ENCODE measurements around the gene MORF4L1.

GRCh38 chr15:78855746-78856145, 16.9 kb upstream of the MORF4L1 start:
- TF ChIP-seq, protein P1, sequence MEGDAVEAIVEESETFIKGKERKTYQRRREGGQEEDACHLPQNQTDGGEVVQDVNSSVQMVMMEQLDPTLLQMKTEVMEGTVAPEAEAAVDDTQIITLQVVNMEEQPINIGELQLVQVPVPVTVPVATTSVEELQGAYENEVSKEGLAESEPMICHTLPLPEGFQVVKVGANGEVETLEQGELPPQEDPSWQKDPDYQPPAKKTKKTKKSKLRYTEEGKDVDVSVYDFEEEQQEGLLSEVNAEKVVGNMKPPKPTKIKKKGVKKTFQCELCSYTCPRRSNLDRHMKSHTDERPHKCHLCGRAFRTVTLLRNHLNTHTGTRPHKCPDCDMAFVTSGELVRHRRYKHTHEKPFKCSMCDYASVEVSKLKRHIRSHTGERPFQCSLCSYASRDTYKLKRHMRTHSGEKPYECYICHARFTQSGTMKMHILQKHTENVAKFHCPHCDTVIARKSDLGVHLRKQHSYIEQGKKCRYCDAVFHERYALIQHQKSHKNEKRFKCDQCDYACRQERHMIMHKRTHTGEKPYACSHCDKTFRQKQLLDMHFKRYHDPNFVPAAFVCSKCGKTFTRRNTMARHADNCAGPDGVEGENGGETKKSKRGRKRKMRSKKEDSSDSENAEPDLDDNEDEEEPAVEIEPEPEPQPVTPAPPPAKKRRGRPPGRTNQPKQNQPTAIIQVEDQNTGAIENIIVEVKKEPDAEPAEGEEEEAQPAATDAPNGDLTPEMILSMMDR (IDR thresholded peaks at IDR 0.05; ENCODE audit: low read length): no peak
- no peak for TF ChIP-seq EZH2phosphoT487 (IDR thresholded peaks at IDR 0.05; ENCODE audit: low read length)
